Parathyroid adenoma (tissue), 2 donors: ENCODE measurements around the gene ARRDC1.
A peak's percentile ranks its signal among the peaks of the same experiment; 100 is the strongest.

Experiments
- H2AFZ ChIP-seq: fragments of 300-600 bp; sonication (generic); one replicate; pipeline ENCODE4 v1.7.0; 2017; ENCODE audit warnings: antibody characterized with exemption, mild to moderate bottlenecking
- H3K27ac ChIP-seq: fragments of 300-600 bp; sonication (generic); one replicate; pipeline ENCODE4 v1.7.0; 2017
- H3K27me3 ChIP-seq: fragments of 300-600 bp; sonication (generic); one replicate; pipeline ENCODE4 v1.7.0; 2017; ENCODE audit warnings: low read length; ENCODE audit not compliant: control insufficient read depth, insufficient read depth
- H3K36me3 ChIP-seq: fragments of 300-600 bp; sonication (generic); one replicate; pipeline ENCODE4 v1.7.0; 2017; ENCODE audit warnings: low read length; ENCODE audit not compliant: control insufficient read depth, insufficient read depth
- H3K4me1 ChIP-seq: fragments of 300-600 bp; sonication (generic); one replicate; pipeline ENCODE4 v1.7.0; 2017; ENCODE audit warnings: control low read depth
- H3K4me2 ChIP-seq: fragments of 300-600 bp; sonication (generic); one replicate; pipeline ENCODE4 v1.7.0; 2017; ENCODE audit warnings: low read length
- H3K4me3 ChIP-seq: fragments of 300-600 bp; sonication (generic); one replicate; pipeline ENCODE4 v1.7.0; 2017; ENCODE audit warnings: low read depth, low read length
- H3K79me2 ChIP-seq: fragments of 300-600 bp; sonication (generic); one replicate; pipeline ENCODE4 v1.7.0; 2017; ENCODE audit warnings: control low read depth
- H3K9ac ChIP-seq: fragments of 300-600 bp; sonication (generic); one replicate; pipeline ENCODE4 v1.7.0; 2017; ENCODE audit warnings: mild to moderate bottlenecking
- H3K9me3 ChIP-seq: fragments of 300-600 bp; sonication (generic); one replicate; pipeline ENCODE4 v1.7.0; 2017; ENCODE audit warnings: low read length; ENCODE audit not compliant: control insufficient read depth
- TF ChIP-seq, protein P1 (sequence below): fragments of 300-600 bp; sonication (generic); IDR thresholded peaks from one replicate; pipeline ENCODE4 v1.7.0; 2017; ENCODE audit warnings: antibody characterized with exemption, mild to moderate bottlenecking
- donor health status: primary hyperparathyroidism.

Gene ARRDC1

DNA sequence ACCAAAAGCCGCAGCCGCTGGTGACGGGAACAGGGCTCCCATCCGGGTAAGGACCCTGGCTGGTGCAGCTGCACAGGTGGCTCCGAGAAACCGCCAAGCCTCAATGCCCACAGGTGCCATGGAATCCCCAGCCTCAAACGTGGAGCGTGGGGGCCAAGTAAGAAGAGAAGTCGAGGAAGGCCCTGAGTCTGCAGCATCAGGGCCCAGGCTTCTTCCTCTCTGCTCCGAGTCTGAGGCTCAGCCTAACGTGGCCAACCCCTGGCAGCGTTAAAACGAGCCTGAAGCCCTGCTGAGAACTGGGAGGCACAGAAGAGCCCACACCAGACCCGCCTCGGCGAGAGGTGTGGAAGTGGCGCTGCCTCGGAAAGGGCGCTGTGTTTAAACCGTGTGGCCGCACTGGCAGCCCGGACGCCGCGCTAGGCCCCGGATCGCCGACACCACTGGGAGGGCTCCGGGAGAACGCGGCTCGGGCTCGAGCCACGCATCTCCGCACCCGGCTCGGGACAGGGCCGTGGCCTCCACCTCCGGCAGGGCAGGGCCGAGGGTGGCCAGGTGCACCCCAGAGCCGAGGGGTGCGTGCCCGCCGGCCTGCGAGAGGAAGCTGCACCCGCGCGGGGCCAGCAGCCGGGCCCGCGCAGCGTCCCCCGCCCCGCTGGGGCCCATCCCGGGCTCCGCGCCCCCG is 15.9 kb upstream of the ARRDC1 start:
- Histone ChIP-seq H3K4me3 (peak overlapping the region; percentile 47), H3K4me1 (peaks cover 4% of the 10 kb centered on the region), H2AFZ (no peak overlapping the region), H3K4me2 (peak overlapping the region; percentile 76), H3K9me3 (no peaks in the 10 kb centered on the region), H3K79me2 (no peaks in the 10 kb centered on the region), H3K36me3 (no peaks in the 10 kb centered on the region), H3K27ac (no peak overlapping the region), H3K27me3 (no peaks in the 10 kb centered on the region), H3K9ac (no peak overlapping the region)
- TF ChIP-seq, protein P1, sequence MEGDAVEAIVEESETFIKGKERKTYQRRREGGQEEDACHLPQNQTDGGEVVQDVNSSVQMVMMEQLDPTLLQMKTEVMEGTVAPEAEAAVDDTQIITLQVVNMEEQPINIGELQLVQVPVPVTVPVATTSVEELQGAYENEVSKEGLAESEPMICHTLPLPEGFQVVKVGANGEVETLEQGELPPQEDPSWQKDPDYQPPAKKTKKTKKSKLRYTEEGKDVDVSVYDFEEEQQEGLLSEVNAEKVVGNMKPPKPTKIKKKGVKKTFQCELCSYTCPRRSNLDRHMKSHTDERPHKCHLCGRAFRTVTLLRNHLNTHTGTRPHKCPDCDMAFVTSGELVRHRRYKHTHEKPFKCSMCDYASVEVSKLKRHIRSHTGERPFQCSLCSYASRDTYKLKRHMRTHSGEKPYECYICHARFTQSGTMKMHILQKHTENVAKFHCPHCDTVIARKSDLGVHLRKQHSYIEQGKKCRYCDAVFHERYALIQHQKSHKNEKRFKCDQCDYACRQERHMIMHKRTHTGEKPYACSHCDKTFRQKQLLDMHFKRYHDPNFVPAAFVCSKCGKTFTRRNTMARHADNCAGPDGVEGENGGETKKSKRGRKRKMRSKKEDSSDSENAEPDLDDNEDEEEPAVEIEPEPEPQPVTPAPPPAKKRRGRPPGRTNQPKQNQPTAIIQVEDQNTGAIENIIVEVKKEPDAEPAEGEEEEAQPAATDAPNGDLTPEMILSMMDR = no peak

DNA sequence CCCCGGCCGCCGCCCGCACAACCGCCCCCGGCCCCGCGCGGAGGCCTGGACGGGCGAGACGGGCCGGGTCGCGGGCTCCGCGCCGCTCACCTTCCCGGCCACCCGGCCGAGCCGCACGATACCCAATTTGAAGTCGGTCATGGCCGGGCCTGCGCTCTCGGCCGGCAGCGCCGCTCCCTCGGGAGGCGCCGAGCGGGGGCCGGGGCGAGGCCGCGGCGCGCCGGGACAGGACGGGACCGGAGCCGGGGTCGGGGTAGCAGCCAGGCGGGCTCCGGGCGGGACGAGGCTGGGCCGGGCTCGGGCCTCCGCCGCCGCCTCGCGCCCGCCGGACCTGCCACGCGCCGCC is 15.4 kb upstream of the ARRDC1 start:
- no peak overlapping the region for H3K4me2 ChIP-seq
- no peak overlapping the region for H2AFZ ChIP-seq
- no peaks in the 10 kb centered on the region for H3K79me2 ChIP-seq
- H3K4me1 ChIP-seq = peaks cover 4% of the 10 kb centered on the region
- H3K9me3 ChIP-seq = no peaks in the 10 kb centered on the region
- H3K9ac ChIP-seq = no peak overlapping the region
- H3K27ac ChIP-seq = no peak overlapping the region
- no peaks in the 10 kb centered on the region for H3K36me3 ChIP-seq
- TF ChIP-seq, protein P1 = no peak
- no peaks in the 10 kb centered on the region for H3K27me3 ChIP-seq
- no peak overlapping the region for H3K4me3 ChIP-seq

DNA sequence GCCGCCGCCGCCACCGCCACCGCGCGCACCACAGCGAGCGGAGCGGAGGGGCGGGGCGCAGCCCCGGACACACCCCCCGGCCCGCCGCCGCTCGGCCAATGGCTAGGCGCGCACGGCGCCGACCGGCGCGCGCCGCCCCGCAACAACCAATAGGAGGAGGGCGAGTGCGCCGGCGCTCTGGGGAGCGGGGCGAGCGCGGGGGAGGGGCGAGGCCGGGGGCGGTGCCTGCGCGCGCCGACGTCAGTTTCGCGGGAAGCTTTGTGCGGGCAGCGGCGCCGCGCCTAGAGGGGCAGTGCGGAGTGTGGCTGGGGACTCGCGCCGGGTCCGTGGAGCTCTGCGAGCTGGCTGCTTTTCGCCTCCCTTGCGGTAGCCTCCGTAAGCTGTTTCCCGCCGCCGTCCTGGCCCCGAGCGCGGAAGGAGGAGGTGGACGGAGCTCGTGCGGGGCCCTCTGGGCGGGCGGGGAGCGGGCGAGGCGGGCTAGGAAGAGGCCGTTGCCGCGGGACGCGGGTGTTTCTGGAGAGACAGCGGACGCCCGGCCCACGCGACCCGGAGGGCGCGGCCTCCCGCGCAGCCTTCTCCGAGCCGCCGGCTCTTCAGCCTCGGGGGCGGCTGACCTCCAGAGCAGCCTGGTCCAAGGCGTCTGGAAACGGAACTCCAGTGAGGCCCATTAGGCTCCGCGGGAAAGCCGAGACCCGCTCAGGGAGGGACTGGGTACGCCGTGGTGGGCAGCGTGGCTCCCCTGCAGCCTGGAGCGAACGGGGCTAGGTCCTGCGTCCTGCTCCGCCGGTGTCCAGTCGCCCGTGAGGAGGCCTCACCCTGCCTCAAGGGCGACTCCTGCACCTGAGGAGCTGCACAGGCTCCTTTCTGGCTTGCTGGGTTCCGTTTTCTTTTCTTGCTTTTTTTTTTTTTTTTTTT is 14.8 kb upstream of the ARRDC1 start, which contains the start of gene ZMYND19:
TSS of gene ZMYND19 (minus strand) at position 44 of the 915 bp plus-strand sequence. CDS start 249 bp downstream, outside the sequence.
- H2AFZ ChIP-seq = peak within 1 kb of the TSS; percentile 83
- H3K4me2 ChIP-seq = peak within 1 kb of the TSS; percentile 91
- H3K4me1 ChIP-seq = peaks cover 4% of the 10 kb centered on the region
- H3K9ac ChIP-seq = no peak within 1 kb of the TSS
- H3K9me3 ChIP-seq = no peaks in the 10 kb centered on the region
- H3K79me2 ChIP-seq = no peaks in the 10 kb centered on the region
- no peaks in the 10 kb centered on the region for H3K36me3 ChIP-seq
- TF ChIP-seq, protein P1 = no peak
- H3K27me3 ChIP-seq = no peaks in the 10 kb centered on the region
- H3K4me3 ChIP-seq = peak within 1 kb of the TSS; percentile 75
- no peak within 1 kb of the TSS for H3K27ac ChIP-seq

DNA sequence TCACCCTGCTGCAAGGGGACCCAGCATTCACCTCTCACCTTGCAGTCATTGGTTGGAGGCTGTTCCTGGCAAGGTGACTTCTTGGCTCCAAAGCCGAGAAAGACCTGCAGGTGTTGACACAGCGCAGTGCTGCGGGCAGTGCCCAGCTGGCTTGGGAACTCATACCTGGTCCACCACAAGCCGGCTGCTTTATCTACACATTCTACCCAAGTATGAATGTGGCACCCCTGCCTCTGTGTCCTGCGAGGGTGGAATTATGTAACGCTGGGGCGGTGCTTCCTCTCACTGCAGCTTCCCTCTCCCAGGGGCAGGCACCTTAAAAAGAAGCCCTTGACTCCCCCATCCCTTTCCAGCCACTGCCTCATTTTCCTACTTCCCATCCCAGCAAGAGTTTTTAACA is 12.7 kb upstream of the ARRDC1 start:
- Histone ChIP-seq H2AFZ (no peak overlapping the region), H3K9ac (no peak overlapping the region), H3K79me2 (no peaks in the 10 kb centered on the region), H3K4me1 (peaks cover 4% of the 10 kb centered on the region), H3K27ac (no peak overlapping the region), H3K27me3 (no peaks in the 10 kb centered on the region), H3K4me3 (no peak overlapping the region), H3K4me2 (no peak overlapping the region), H3K9me3 (no peaks in the 10 kb centered on the region), H3K36me3 (no peaks in the 10 kb centered on the region)
- TF ChIP-seq, protein P1 = no peak
